Activated CD8-positive, alpha-beta memory T cell treated with anti-CD3 and anti-CD28 coated beads for 36 hours (primary cell): ENCODE results near the gene RIMKLA. TPM values are rescaled to one million over a fixed set of nuclear protein-coding genes. Genes with fewer than 3 reads are reported as not detected.

Source experiments
- CTCF ChIA-PET: fragments of 350-600 bp; sonication (Branson Sonifier 250); formaldehyde crosslinking; loops from one replicate; lab custom pipeline; 2021; ENCODE audit warnings: antibody characterized with exemption; lab: Charles Lee
- POLR2A ChIA-PET: fragments of 350-600 bp; sonication (Branson Sonifier 250); formaldehyde crosslinking; loops from one replicate; lab custom pipeline; 2021; ENCODE audit warnings: antibody characterized with exemption; lab: Charles Lee
- total RNA-seq, 2 experiments: library from RNA; stranded (reverse); gene quantifications; one replicate each; pipeline ENCODE4 v1.2.3, GENCODE V29; 2021

Gene RIMKLA
- total RNA-seq, 2 experiments from 2014 or later, result 5.9 to 6.1 TPM

- ChIA-PET POLR2A (no interaction called here), CTCF (no interaction called here)
Measured at GRCh38 chr1:42422737-42423136, 42.1 kb downstream of the RIMKLA start.

- ChIA-PET POLR2A (no interaction called here), CTCF (no interaction called here)
Measured at GRCh38 chr1:42423681-42424080, 43.1 kb downstream of the RIMKLA start.

GRCh38 chr1:42424201-42424600 is 43.6 kb downstream of the RIMKLA start:
- ChIA-PET CTCF (no interaction called here), POLR2A (no interaction called here)

- CTCF ChIA-PET, result no interaction called here
- POLR2A ChIA-PET, result no interaction called here
Measured at GRCh38 chr1:42427240-42427639, 46.6 kb downstream of the RIMKLA start.

- ChIA-PET POLR2A (no interaction called here), CTCF (no interaction called here)
Measured at GRCh38 chr1:42429603-42430002, 49.0 kb downstream of the RIMKLA start.

- CTCF ChIA-PET, result no interaction called here
- POLR2A ChIA-PET, result no interaction called here
Measured at GRCh38 chr1:42430286-42431135, 49.9 kb downstream of the RIMKLA start.

GRCh38 chr1:42431514-42431913 is 50.9 kb downstream of the RIMKLA start:
- ChIA-PET CTCF (no interaction called here), POLR2A (no interaction called here)

GRCh38 chr1:42432714-42433113 is 52.1 kb downstream of the RIMKLA start:
- CTCF ChIA-PET, result no interaction called here
- POLR2A ChIA-PET, result no interaction called here

GRCh38 chr1:42433369-42433768 is 52.8 kb downstream of the RIMKLA start:
- POLR2A ChIA-PET, result no interaction called here

GRCh38 chr1:42434340-42434739 is 53.7 kb downstream of the RIMKLA start:
- ChIA-PET POLR2A (no interaction called here), CTCF (no interaction called here)

More at GRCh38 chr1:42433369-42433768, 52.8 kb downstream of the RIMKLA start:
- CTCF ChIA-PET, result no interaction called here

GRCh38 chr1:42439940-42440339 is 59.3 kb downstream of the RIMKLA start:
- ChIA-PET POLR2A (no interaction called here), CTCF (no interaction called here)

- POLR2A ChIA-PET, result no interaction called here
- CTCF ChIA-PET, result no interaction called here
Measured at GRCh38 chr1:42442662-42443061, 62.1 kb downstream of the RIMKLA start.

- CTCF ChIA-PET, result no interaction called here
- POLR2A ChIA-PET, result no interaction called here
Measured at GRCh38 chr1:42449256-42449655, 68.7 kb downstream of the RIMKLA start.

GRCh38 chr1:42450061-42450460 is 69.5 kb downstream of the RIMKLA start:
- POLR2A ChIA-PET, result no interaction called here
- CTCF ChIA-PET, result no interaction called here

GRCh38 chr1:42453386-42453785 is 72.8 kb downstream of the RIMKLA start:
- CTCF ChIA-PET, result no interaction called here
- POLR2A ChIA-PET, result no interaction called here

GRCh38 chr1:42454403-42454802 is 73.8 kb downstream of the RIMKLA start:
- ChIA-PET CTCF (no interaction called here), POLR2A (no interaction called here)

- ChIA-PET POLR2A (interaction anchor here (1.0 kb wide), 1 partner anchor 122 kb away, joined by 3 read pairs; no protein-coding TSS in a partner anchor), CTCF (interaction anchor here (0.6 kb wide), 1 partner anchor 10 kb away, joined by 3 read pairs; no protein-coding TSS in a partner anchor)
Measured at GRCh38 chr1:42456010-42456753, 75.6 kb downstream of the RIMKLA start, which contains the start of the genes PPCS and ZMYND12. PPCS (plus strand) TSS chr1:42456543; CDS start chr1:42456566, 23 bp downstream. ZMYND12 (minus strand) TSS chr1:42456022; CDS start chr1:42455997, 25 bp downstream.

- CTCF ChIA-PET, result interaction anchor here (0.6 kb wide), 1 partner anchor 10 kb away, joined by 3 read pairs; no protein-coding TSS in a partner anchor
- POLR2A ChIA-PET, result interaction anchor here (1.0 kb wide), 1 partner anchor 123 kb away, joined by 3 read pairs; no protein-coding TSS in a partner anchor
Measured at GRCh38 chr1:42456754-42457089, 76.1 kb downstream of the RIMKLA start.

GRCh38 chr1:42461196-42461595 is 80.6 kb downstream of the RIMKLA start:
- CTCF ChIA-PET, result no interaction called here

More at GRCh38 chr1:42461196-42461595, 80.6 kb downstream of the RIMKLA start:
- POLR2A ChIA-PET, result no interaction called here
